Activated T-cell treated with anti-CD3 and anti-CD28 coated beads for 48 hours (primary cell): Measurements from ENCODE around the gene ACSL5.

Source experiments
- DNase-seq: peaks from one replicate; pipeline ENCODE4 v3.0.0-alpha.2; 2020; ENCODE audit warnings: low read depth

ACSL5 gene

GRCh38 chr10:112465299-112465883, 91.5 kb downstream of the ACSL5 start:
- DNase-seq = no peak

DNA sequence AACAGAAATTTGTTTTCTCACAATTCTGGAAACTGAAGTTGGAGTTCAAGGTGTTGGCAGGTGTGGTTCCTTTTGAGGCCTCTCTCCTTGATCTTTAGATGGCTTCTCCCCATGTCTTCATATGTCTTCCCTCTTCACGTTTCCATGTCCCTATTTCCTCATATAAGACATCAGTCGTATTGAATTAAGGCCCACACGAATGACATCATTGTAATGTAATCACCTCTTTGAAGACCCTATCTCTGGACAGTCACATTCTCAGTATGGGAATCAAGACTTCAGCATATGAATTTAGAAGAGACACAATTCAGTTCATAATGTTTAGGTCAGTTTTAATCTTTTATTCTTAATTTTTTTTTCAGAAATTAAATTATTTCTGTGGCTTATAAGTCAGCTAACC, 92.9 kb downstream of the ACSL5 start:
- no peak for DNase-seq

- DNase-seq = no peak
Observed at GRCh38 chr10:112467541-112468075, 93.7 kb downstream of the ACSL5 start.

- DNase-seq = no peak
Observed at GRCh38 chr10:112471878-112472487, 98.1 kb downstream of the ACSL5 start.

- DNase-seq = no peak
Observed at GRCh38 chr10:112475575-112476218, 101.8 kb downstream of the ACSL5 start.
